ENCODE data around the gene DOCK2.

DNA sequence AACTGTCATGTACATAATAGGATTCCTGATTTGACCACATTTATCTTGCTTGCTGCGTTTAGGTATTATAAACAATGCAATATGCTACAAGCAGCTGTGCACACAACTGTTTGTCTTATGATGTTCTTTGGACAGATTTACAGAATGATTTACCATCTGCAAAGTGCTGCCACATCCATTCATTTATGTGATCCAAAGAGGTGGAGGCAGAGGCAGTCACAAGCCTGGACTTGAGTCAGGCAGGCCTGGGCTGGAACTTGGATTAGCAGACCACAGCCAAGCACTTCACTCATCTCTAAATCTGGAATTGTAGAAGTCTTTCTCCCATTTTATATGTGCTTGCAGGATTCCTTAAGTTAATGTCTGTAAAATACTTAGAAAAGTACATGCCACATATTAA lies 194.3 kb downstream of the DOCK2 start:
- TF ChIP-seq, protein P1, sequence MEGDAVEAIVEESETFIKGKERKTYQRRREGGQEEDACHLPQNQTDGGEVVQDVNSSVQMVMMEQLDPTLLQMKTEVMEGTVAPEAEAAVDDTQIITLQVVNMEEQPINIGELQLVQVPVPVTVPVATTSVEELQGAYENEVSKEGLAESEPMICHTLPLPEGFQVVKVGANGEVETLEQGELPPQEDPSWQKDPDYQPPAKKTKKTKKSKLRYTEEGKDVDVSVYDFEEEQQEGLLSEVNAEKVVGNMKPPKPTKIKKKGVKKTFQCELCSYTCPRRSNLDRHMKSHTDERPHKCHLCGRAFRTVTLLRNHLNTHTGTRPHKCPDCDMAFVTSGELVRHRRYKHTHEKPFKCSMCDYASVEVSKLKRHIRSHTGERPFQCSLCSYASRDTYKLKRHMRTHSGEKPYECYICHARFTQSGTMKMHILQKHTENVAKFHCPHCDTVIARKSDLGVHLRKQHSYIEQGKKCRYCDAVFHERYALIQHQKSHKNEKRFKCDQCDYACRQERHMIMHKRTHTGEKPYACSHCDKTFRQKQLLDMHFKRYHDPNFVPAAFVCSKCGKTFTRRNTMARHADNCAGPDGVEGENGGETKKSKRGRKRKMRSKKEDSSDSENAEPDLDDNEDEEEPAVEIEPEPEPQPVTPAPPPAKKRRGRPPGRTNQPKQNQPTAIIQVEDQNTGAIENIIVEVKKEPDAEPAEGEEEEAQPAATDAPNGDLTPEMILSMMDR (IDR thresholded peaks at IDR 0.05; ENCODE audit: extremely low read depth in 1 of 2, insufficient read depth in 1 of 2, low read depth in 1 of 2, low read length in 2 of 2), result no peak
- no peak for TF ChIP-seq POLR2A (IDR thresholded peaks at IDR 0.05; ENCODE audit: low read depth, low read length)
- TF ChIP-seq POLR2AphosphoS5 (IDR thresholded peaks at IDR 0.05; ENCODE audit: insufficient read depth, low read depth, low read length), result no peak
- TF ChIP-seq FOS (IDR thresholded peaks at IDR 0.05; ENCODE audit: borderline replicate concordance, insufficient read depth, low read length), result no peak
- TF ChIP-seq GATA2 (IDR thresholded peaks at IDR 0.05; ENCODE audit: insufficient read depth, insufficient read length, low read depth, low read length), result no peak
- TF ChIP-seq EZH2 (IDR thresholded peaks at IDR 0.05; ENCODE audit: borderline replicate concordance, low read depth, low read length, severe bottlenecking), result no peak
- TF ChIP-seq, protein P2, sequence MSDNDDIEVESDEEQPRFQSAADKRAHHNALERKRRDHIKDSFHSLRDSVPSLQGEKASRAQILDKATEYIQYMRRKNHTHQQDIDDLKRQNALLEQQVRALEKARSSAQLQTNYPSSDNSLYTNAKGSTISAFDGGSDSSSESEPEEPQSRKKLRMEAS (IDR thresholded peaks at IDR 0.05; ENCODE audit: insufficient read depth, insufficient read length), result no peak
- TF ChIP-seq MYC (IDR thresholded peaks at IDR 0.05; ENCODE audit: low read depth, low read length), result no peak
- no peak for TF ChIP-seq JUN (IDR thresholded peaks at IDR 0.05; ENCODE audit: borderline replicate concordance, insufficient read depth, insufficient read length, low read depth)
